Measurements from ENCODE around the gene ANXA10.

- TF ChIP-seq NFYB (CRISPR knock-in tag; conservative IDR thresholded peaks at IDR 0.05; ENCODE audit: low read depth) = no peak
- TF ChIP-seq, protein P1, sequence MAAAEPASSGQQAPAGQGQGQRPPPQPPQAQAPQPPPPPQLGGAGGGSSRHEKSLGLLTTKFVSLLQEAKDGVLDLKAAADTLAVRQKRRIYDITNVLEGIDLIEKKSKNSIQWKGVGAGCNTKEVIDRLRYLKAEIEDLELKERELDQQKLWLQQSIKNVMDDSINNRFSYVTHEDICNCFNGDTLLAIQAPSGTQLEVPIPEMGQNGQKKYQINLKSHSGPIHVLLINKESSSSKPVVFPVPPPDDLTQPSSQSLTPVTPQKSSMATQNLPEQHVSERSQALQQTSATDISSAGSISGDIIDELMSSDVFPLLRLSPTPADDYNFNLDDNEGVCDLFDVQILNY (CRISPR knock-in tag; IDR thresholded peaks at IDR 0.05) = no peak
Measured at GRCh38 chr4:168109527-168109926, 17.2 kb downstream of the ANXA10 start.

Measured in WTC11 (cell line).